Renal cortex interstitium (tissue), 11 donors: Measurements from ENCODE around the gene KISS1. TPM values are rescaled to one million over a fixed set of nuclear protein-coding genes. Genes with fewer than 3 reads are reported as not detected.

ENCODE experiments used
- DNase-seq, 11 donors: peaks; one replicate each; pipeline ENCODE4 v3.0.0-alpha.2; 2013; ENCODE audit warnings: low read depth in 9 of 11, low spot score in 4 of 11; ENCODE audit errors: extremely low read depth in 1 of 11
- polyA plus RNA-seq, 3 donors: library from polyadenylated mRNA; unstranded; fragments of 120-200 nt; gene quantifications; one replicate each; pipeline ENCODE4 v1.2.1, GENCODE V29; 2013; ENCODE audit not compliant: insufficient read length in 3 of 3

The KISS1 gene
- polyA plus RNA-seq, 3 donors: 0.40 to 1.9 (median 0.92) TPM

GRCh38 chr1:204171751-204172178 lies 24.5 kb downstream of the KISS1 start:
- no peak for DNase-seq

GRCh38 chr1:204170494-204171155 lies 25.7 kb downstream of the KISS1 start:
- DNase-seq: no peak

- no peak for DNase-seq
Observed at GRCh38 chr1:204169858-204170257, 26.4 kb downstream of the KISS1 start.

- no peak for DNase-seq
Observed at GRCh38 chr1:204167730-204168129, 28.6 kb downstream of the KISS1 start.

DNA sequence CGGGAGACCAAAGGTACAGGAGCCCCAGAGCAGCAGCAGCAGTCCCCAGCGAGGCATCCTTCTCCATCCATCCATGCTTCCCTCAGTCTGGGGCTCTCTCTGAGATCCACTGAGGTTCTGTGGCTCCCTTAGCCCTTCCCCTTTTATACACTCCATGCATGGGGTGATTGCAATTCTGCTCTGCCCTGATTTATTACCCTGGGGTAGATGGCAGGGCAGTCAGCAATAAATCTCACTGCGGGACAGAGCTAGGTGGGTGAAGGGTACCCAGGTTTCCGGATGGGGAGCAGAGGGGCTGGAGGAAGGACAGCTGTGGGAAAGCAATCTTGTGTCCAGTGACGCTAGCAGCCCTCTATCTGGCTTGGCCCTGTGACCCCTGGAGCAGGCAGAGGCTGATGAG lies 30.1 kb downstream of the KISS1 start, which contains the start of gene REN:
Gene REN, minus strand, starts transcription at position 119 of the 400 bp plus-strand sequence. Its CDS starts 44 bp downstream, at position 75.
- DNase-seq: no peak

DNA sequence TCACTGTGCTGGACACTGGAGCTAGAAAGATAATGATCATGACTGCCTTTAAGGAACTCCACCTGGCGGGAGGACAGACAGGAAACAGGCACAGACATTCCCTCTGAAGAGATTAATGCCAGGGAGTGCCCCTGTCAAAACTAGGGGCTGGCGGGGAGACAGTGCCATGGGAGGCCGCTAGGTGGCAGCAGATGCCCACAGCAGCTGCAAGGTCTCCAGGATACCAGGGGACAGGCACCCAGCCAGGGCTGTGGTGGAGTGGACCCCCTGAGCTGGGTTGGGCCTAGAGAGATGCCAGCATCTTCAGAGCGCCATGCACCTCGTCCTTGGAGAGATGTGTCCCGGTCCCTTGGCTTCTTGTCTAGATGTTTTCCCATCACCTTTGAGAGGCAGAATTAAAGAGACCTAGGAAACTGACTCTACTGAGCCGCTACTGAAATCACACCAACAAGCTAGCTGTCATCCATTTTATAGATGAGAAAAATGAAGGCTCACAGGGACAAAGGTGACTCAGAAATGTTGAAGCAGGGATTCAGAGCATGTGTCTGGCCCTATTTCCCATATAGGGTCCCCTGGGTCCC lies 33.7 kb downstream of the KISS1 start:
- peak in 10 of 11 donors; percentile 49 to 77 (median 62) for DNase-seq

- no peak for DNase-seq
Observed at GRCh38 chr1:204161609-204162493, 34.4 kb downstream of the KISS1 start.

- no peak for DNase-seq
Observed at GRCh38 chr1:204157962-204158361, 38.3 kb downstream of the KISS1 start.

GRCh38 chr1:204155881-204156280 lies 40.4 kb downstream of the KISS1 start:
- DNase-seq: no peak

GRCh38 chr1:204154568-204155255 lies 41.6 kb downstream of the KISS1 start:
- DNase-seq: no peak

GRCh38 chr1:204153667-204154066 lies 42.6 kb downstream of the KISS1 start:
- no peak for DNase-seq

DNA sequence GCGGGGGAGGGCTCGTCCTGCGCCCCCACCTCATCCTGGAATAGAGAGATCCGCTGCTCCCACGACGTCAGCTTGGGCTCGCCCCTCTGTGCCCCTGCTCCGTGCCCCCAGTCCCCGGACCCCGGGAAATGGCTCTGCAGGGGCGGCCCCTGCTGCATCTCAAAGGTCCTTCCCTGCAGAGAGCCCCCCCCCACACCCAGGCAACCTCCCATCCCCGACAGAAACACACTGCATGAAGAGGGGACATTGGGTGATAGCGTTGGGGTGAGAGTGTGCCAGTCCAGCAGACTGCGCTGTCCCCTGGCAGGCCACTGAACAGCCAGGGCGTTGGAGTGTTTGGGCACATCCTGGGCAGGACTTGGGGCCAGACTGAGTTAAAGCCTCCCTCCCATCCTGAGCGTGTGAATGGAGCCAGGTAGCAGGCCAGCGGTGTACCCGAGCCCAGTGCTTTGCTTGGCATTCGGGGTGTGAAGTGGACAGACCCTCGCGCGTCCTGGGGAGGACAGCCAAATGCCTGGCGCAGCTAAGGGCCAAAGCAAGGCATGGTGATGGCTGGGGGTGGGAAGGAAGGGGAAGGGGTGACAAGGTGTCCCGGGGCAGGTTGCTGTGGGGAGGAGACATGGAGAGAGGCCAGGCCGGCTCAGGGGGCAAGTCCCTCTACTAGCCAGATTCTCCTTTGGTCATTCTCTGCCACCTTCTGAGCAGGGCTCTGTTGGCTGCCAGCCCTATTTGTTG lies 43.8 kb downstream of the KISS1 start:
- no peak for DNase-seq

GRCh38 chr1:204151552-204152309 lies 44.6 kb downstream of the KISS1 start, which contains the start of gene ETNK2:
TSS of gene ETNK2 (minus strand) at chr1:204152044. CDS start at chr1:204151852, 192 bp downstream.
- peak in 3 of 11 donors; percentile 41 to 60 (median 49) for DNase-seq

GRCh38 chr1:204150702-204151551 lies 45.4 kb downstream of the KISS1 start:
- DNase-seq: no peak

GRCh38 chr1:204149635-204150565 lies 46.4 kb downstream of the KISS1 start:
- DNase-seq: no peak

GRCh38 chr1:204149107-204149506 lies 47.2 kb downstream of the KISS1 start:
- DNase-seq: no peak
